ENCODE measurements around the gene CDC20.
A peak's percentile ranks its signal among the peaks of the same experiment; 100 is the strongest.

CDC20 gene

GRCh38 chr1:43358746-43359693, at the start of gene CDC20:
CDC20 (plus strand) TSS chr1:43358981; CDS start chr1:43359216, 235 bp downstream.
- DNase-seq (ENCODE audit: low read depth in 2 of 2): peak; percentile 98 to 99

- no peak for DNase-seq (ENCODE audit: low read depth in 2 of 2)
Measured at GRCh38 chr1:43309405-43310025, 49.3 kb upstream of the CDC20 start.

- no peak for DNase-seq (ENCODE audit: low read depth in 2 of 2)
Measured at GRCh38 chr1:43311521-43311920, 47.3 kb upstream of the CDC20 start.

GRCh38 chr1:43312212-43312623, 46.6 kb upstream of the CDC20 start:
- DNase-seq (ENCODE audit: low read depth in 2 of 2): no peak

GRCh38 chr1:43312663-43313515, 45.9 kb upstream of the CDC20 start:
- no peak for DNase-seq (ENCODE audit: low read depth in 2 of 2)

- DNase-seq (ENCODE audit: low read depth in 2 of 2): no peak
Measured at GRCh38 chr1:43313771-43314170, 45.0 kb upstream of the CDC20 start.

GRCh38 chr1:43314233-43314632, 44.5 kb upstream of the CDC20 start:
- DNase-seq (ENCODE audit: low read depth in 2 of 2): no peak

- DNase-seq (ENCODE audit: low read depth in 2 of 2): no peak
Measured at GRCh38 chr1:43315481-43315880, 43.3 kb upstream of the CDC20 start.

GRCh38 chr1:43315963-43316737, 42.6 kb upstream of the CDC20 start:
- DNase-seq (ENCODE audit: low read depth in 2 of 2): no peak

- DNase-seq (ENCODE audit: low read depth in 2 of 2): no peak
Measured at GRCh38 chr1:43316738-43317520, 41.9 kb upstream of the CDC20 start.

- DNase-seq (ENCODE audit: low read depth in 2 of 2): no peak
Measured at GRCh38 chr1:43317817-43318471, 40.8 kb upstream of the CDC20 start.

- DNase-seq (ENCODE audit: low read depth in 2 of 2): no peak
Measured at GRCh38 chr1:43318831-43319230, 40.0 kb upstream of the CDC20 start.

- DNase-seq (ENCODE audit: low read depth in 2 of 2): no peak
Measured at GRCh38 chr1:43319288-43319687, 39.5 kb upstream of the CDC20 start.

GRCh38 chr1:43319766-43320165, 39.0 kb upstream of the CDC20 start:
- DNase-seq (ENCODE audit: low read depth in 2 of 2): no peak

GRCh38 chr1:43321331-43321891, 37.4 kb upstream of the CDC20 start:
- DNase-seq (ENCODE audit: low read depth in 2 of 2): no peak

- no peak for DNase-seq (ENCODE audit: low read depth in 2 of 2)
Measured at GRCh38 chr1:43322506-43322905, 36.3 kb upstream of the CDC20 start.

- DNase-seq (ENCODE audit: low read depth in 2 of 2): no peak
Measured at GRCh38 chr1:43324810-43325209, 34.0 kb upstream of the CDC20 start.

- no peak for DNase-seq (ENCODE audit: low read depth in 2 of 2)
Measured at GRCh38 chr1:43325381-43325780, 33.4 kb upstream of the CDC20 start.

- no peak for DNase-seq (ENCODE audit: low read depth in 2 of 2)
Measured at GRCh38 chr1:43327549-43328292, 31.1 kb upstream of the CDC20 start.
